ENCODE measurements around the gene UGCG. TPM values are rescaled to one million over a fixed set of nuclear protein-coding genes. Genes with fewer than 3 reads are reported as not detected.

Gene UGCG
- total and polyA plus RNA-seq, 10 of the 15 experiments (the other 5 are each of a cell fraction or from before 2014, with no cell fraction given): 21.7 to 96.6 (median 48.9) TPM

DNA sequence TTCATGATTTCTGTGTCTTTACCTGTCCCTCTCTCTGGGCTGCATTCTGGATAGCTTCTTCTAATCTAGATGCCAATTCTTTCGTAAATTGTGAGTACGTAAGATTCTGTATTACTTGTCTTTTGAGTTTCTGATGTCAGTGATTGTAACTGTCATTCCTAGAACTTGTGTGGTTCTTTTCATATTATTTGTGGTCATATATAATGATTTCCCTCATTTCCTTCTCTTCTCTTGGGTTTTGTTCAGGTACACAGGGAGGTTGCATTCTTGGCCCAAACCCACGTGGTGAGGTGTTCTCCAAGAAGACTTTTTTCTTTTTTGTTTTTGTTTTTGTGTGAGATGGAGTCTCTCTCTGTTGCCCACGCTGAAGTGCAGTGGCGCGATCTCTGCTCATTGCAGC, 13.8 kb downstream of the UGCG start:
- ATAC-seq (peak; percentile 33), FAIRE-seq (no peak), DNase-seq (ENCODE audit: low read depth, low spot score) (no peak)
- CTCF ChIA-PET: interaction anchor here (1.9 kb wide), 1 partner anchor 9 kb away, joined by 6 read pairs; no protein-coding TSS in a partner anchor
- peaks cover 96% of the 10 kb centered on the region for H3K79me2 ChIP-seq (ENCODE audit: control insufficient read depth, insufficient read depth, low read length)
- H3K27ac ChIP-seq (ENCODE audit: control insufficient read depth, insufficient read depth): peak overlapping the region; percentile 64
- H3K27me3 ChIP-seq (replicated peaks in 1 of 2; ENCODE audit: control insufficient read depth in 2 of 2, insufficient read depth in 2 of 2, low read length in 1 of 2): no peaks in the 10 kb centered on the region
- in situ Hi-C loops (cut with MboI): no loop called here
- RAD21 ChIA-PET (ENCODE audit: unreplicated experiment): interaction anchor here (0.9 to 2.8 kb wide), 7 partner anchors 10 to 164 kb away, joined by 3 to 18 read pairs (median 8); no protein-coding TSS in a partner anchor
- 0 out of 2 replicates have a peak, but pooled peaks cover 3% of the 10 kb centered on the region for H4K20me1 ChIP-seq (ENCODE audit: control insufficient read depth, insufficient read depth)
- no peaks in the 10 kb centered on the region; a peak in 1 of 4 replicates for H3K36me3 ChIP-seq (ENCODE audit: control insufficient read depth in 2 of 2, insufficient read depth in 2 of 2, low read length in 1 of 2)
- no peak overlapping the region for H3K9ac ChIP-seq (ENCODE audit: control insufficient read depth, insufficient read depth, low read length)
- intact Hi-C loops (cut with micrococcal nuclease; ENCODE audit: unreplicated experiment): no loop called here
- H3K4me3 ChIP-seq: no peak overlapping the region
- no peaks in the 10 kb centered on the region for H3K9me3 ChIP-seq (replicated peaks; ENCODE audit: control insufficient read depth, insufficient read depth, low read length)
- H3K4me1 ChIP-seq (ENCODE audit: control insufficient read depth, insufficient read depth, low read length): peaks cover 66% of the 10 kb centered on the region
- 52% methylated on average over 6 of the region's 6 CpGs for WGBS (ENCODE audit: insufficient coverage, insufficient replicate concordance, low lambda C conversion rate, missing lambda C conversion rate)
- POLR2A ChIA-PET: interaction anchor here (2.0 kb wide), 1 partner anchor 74 kb away, joined by 7 read pairs; no protein-coding TSS in a partner anchor
- peak overlapping the region; percentile 78 for H3K4me2 ChIP-seq (ENCODE audit: control insufficient read depth, insufficient read depth)
- BruUV-seq (replicated peaks): no TSS peak
- no peak overlapping the region for H2AFZ ChIP-seq (ENCODE audit: control insufficient read depth, low read depth, low read length)
- SMC1A ChIA-PET (ENCODE audit: uncharacterized antibody, unreplicated experiment): interaction anchor here (1.1 to 3.2 kb wide), 5 partner anchors 10 to 54 kb away, joined by 3 to 20 read pairs (median 5); partner anchors contain the start of gene UGCG
- TF ChIP-seq, protein P1, sequence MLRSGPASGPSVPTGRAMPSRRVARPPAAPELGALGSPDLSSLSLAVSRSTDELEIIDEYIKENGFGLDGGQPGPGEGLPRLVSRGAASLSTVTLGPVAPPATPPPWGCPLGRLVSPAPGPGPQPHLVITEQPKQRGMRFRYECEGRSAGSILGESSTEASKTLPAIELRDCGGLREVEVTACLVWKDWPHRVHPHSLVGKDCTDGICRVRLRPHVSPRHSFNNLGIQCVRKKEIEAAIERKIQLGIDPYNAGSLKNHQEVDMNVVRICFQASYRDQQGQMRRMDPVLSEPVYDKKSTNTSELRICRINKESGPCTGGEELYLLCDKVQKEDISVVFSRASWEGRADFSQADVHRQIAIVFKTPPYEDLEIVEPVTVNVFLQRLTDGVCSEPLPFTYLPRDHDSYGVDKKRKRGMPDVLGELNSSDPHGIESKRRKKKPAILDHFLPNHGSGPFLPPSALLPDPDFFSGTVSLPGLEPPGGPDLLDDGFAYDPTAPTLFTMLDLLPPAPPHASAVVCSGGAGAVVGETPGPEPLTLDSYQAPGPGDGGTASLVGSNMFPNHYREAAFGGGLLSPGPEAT (IDR thresholded peaks at IDR 0.05; ENCODE audit: low read depth): peak; percentile 24; the same call in 1 of the 2 replicates
- TF ChIP-seq CREB1 (IDR thresholded peaks at IDR 0.05; ENCODE audit: low read depth) (peak; percentile 84), IRF4 (IDR thresholded peaks at IDR 0.05; ENCODE audit: low read depth, low read length) (peak; percentile 48; the same call in 1 of the 2 replicates), RBBP5 (conservative IDR thresholded peaks at IDR 0.05) (no peak), TCF7 (IDR thresholded peaks at IDR 0.05; ENCODE audit: borderline replicate concordance) (peak; percentile 43; the same call in 1 of the 2 replicates), BCL11A (IDR thresholded peaks at IDR 0.05; ENCODE audit: low read depth, low read length) (0 out of 2 replicates have a peak, but pooled peaks have one; percentile 17), STAT1 (conservative IDR thresholded peaks at IDR 0.05) (no peak), ZNF207 (IDR thresholded peaks at IDR 0.05; ENCODE audit: borderline replicate concordance) (no peak), FOXM1 (IDR thresholded peaks at IDR 0.05; ENCODE audit: low read depth, low read length) (peak; percentile 38; the same call in 1 of the 2 replicates), ATF7 (IDR thresholded peaks at IDR 0.05; ENCODE audit: low read depth) (peak; percentile 76; the same call in 1 of the 2 replicates), GABPA (IDR thresholded peaks at IDR 0.05; ENCODE audit: low read depth) (no peak), SREBF1 (IDR thresholded peaks at IDR 0.05; ENCODE audit: low read length) (no peak), ETV6 (conservative IDR thresholded peaks at IDR 0.05 in 1 of 2, IDR thresholded peaks at IDR 0.05 in 1 of 2; ENCODE audit: borderline replicate concordance in 1 of 2, low read depth in 1 of 2) (peak in 1 of 2 experiments; percentile 57; a peak in 1 of 4 replicates)
- TF ChIP-seq, protein P2, sequence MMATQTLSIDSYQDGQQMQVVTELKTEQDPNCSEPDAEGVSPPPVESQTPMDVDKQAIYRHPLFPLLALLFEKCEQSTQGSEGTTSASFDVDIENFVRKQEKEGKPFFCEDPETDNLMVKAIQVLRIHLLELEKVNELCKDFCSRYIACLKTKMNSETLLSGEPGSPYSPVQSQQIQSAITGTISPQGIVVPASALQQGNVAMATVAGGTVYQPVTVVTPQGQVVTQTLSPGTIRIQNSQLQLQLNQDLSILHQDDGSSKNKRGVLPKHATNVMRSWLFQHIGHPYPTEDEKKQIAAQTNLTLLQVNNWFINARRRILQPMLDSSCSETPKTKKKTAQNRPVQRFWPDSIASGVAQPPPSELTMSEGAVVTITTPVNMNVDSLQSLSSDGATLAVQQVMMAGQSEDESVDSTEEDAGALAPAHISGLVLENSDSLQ (IDR thresholded peaks at IDR 0.05): 0 out of 2 replicates have a peak, but pooled peaks have one; percentile 15
- TF ChIP-seq, protein P3, sequence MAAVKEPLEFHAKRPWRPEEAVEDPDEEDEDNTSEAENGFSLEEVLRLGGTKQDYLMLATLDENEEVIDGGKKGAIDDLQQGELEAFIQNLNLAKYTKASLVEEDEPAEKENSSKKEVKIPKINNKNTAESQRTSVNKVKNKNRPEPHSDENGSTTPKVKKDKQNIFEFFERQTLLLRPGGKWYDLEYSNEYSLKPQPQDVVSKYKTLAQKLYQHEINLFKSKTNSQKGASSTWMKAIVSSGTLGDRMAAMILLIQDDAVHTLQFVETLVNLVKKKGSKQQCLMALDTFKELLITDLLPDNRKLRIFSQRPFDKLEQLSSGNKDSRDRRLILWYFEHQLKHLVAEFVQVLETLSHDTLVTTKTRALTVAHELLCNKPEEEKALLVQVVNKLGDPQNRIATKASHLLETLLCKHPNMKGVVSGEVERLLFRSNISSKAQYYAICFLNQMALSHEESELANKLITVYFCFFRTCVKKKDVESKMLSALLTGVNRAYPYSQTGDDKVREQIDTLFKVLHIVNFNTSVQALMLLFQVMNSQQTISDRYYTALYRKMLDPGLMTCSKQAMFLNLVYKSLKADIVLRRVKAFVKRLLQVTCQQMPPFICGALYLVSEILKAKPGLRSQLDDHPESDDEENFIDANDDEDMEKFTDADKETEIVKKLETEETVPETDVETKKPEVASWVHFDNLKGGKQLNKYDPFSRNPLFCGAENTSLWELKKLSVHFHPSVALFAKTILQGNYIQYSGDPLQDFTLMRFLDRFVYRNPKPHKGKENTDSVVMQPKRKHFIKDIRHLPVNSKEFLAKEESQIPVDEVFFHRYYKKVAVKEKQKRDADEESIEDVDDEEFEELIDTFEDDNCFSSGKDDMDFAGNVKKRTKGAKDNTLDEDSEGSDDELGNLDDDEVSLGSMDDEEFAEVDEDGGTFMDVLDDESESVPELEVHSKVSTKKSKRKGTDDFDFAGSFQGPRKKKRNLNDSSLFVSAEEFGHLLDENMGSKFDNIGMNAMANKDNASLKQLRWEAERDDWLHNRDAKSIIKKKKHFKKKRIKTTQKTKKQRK (IDR thresholded peaks at IDR 0.05; ENCODE audit: low read depth, low read length): no peak
- TF ChIP-seq, protein P4, sequence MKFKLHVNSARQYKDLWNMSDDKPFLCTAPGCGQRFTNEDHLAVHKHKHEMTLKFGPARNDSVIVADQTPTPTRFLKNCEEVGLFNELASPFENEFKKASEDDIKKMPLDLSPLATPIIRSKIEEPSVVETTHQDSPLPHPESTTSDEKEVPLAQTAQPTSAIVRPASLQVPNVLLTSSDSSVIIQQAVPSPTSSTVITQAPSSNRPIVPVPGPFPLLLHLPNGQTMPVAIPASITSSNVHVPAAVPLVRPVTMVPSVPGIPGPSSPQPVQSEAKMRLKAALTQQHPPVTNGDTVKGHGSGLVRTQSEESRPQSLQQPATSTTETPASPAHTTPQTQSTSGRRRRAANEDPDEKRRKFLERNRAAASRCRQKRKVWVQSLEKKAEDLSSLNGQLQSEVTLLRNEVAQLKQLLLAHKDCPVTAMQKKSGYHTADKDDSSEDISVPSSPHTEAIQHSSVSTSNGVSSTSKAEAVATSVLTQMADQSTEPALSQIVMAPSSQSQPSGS (IDR thresholded peaks at IDR 0.05; ENCODE audit: low read length): peak; percentile 77

Measured in GM12878 (cell line).